Liver (tissue), 9 donors: Measurements from ENCODE around the gene SLC34A3. TPM values are rescaled to one million over a fixed set of nuclear protein-coding genes. Genes with fewer than 3 reads are reported as not detected.

Experiments used
- DNase-seq: peaks from one replicate; pipeline ENCODE4 v3.0.0-alpha.2; 2017; ENCODE audit warnings: low spot score
- H3K27ac ChIP-seq, 2 donors: one replicate each; pipeline ENCODE4 v1.7.0; 2013; ENCODE audit warnings: inconsistent platforms in 2 of 2, low read length in 2 of 2, control low read depth in 1 of 2, low read depth in 1 of 2, mild to moderate bottlenecking in 1 of 2
- H3K27me3 ChIP-seq, 4 donors: one replicate each; pipeline versions ENCODE4 v1.6.1 to v1.7.0; 2013; ENCODE audit warnings: low read length in 3 of 4, inconsistent platforms in 1 of 4, mild to moderate bottlenecking in 1 of 4, moderate library complexity in 1 of 4; ENCODE audit not compliant: control insufficient read depth in 4 of 4, insufficient read depth in 4 of 4
- H3K36me3 ChIP-seq, 4 donors: one replicate each; pipeline versions ENCODE4 v1.6.1 to v1.7.0; 2013; ENCODE audit warnings: low read length in 3 of 4, mild to moderate bottlenecking in 3 of 4, low read depth in 1 of 4, moderate library complexity in 1 of 4; ENCODE audit not compliant: control insufficient read depth in 4 of 4, insufficient read depth in 3 of 4
- H3K4me1 ChIP-seq, 4 donors: one replicate each; pipeline versions ENCODE4 v1.6.1 to v1.7.0; 2013; ENCODE audit warnings: low read length in 3 of 4, mild to moderate bottlenecking in 3 of 4, moderate library complexity in 1 of 4; ENCODE audit not compliant: control insufficient read depth in 4 of 4, insufficient read depth in 4 of 4
- H3K4me3 ChIP-seq, 3 donors: one replicate each; pipeline versions ENCODE4 v1.6.1 to v1.7.0; 2013; ENCODE audit warnings: low read length in 3 of 3, control low read depth in 1 of 3, low read depth in 1 of 3, mild to moderate bottlenecking in 1 of 3
- H3K9ac ChIP-seq, 2 donors: one replicate each; pipeline ENCODE4 v1.7.0; 2013; ENCODE audit warnings: low read length in 2 of 2, mild to moderate bottlenecking in 2 of 2, moderate library complexity in 2 of 2, control low read depth in 1 of 2, low read depth in 1 of 2
- H3K9me3 ChIP-seq, 4 donors: one replicate each; pipeline versions ENCODE4 v1.6.1 to v1.7.0; 2013; ENCODE audit warnings: low read length in 3 of 4; ENCODE audit not compliant: control insufficient read depth in 4 of 4
- CTCF ChIP-seq: fragments of 150-350 bp; IDR thresholded peaks from 2 replicates; pipeline ENCODE4 v1.5.1; 2017; ENCODE audit warnings: improper control_type of control experiment, low read depth, low read length; ENCODE audit not compliant: missing input control
- EGR1 ChIP-seq, 2 donors: IDR thresholded peaks; 2 replicates each; pipeline ENCODE4 v1.6.1; 2016 to 2018; ENCODE audit warnings: antibody characterized with exemption in 2 of 2, low read depth in 2 of 2
- FOXA1 ChIP-seq: IDR thresholded peaks from 2 replicates; pipeline ENCODE4 v1.6.1; 2016; ENCODE audit warnings: antibody characterized with exemption
- FOXA2 ChIP-seq: IDR thresholded peaks from 2 replicates; pipeline ENCODE4 v1.6.1; 2016; ENCODE audit warnings: antibody characterized with exemption
- HNF4A ChIP-seq, 2 donors: conservative IDR thresholded peaks; 2 replicates each; pipeline ENCODE4 v1.6.1; 2016; ENCODE audit warnings: antibody characterized with exemption in 2 of 2, mild to moderate bottlenecking in 2 of 2
- HNF4G ChIP-seq: IDR thresholded peaks from 2 replicates; pipeline ENCODE4 v1.6.1; 2016; ENCODE audit warnings: antibody characterized with exemption
- JUND ChIP-seq, 2 donors: IDR thresholded peaks; 2 replicates each; pipeline ENCODE4 v1.6.1; 2016; ENCODE audit warnings: antibody characterized with exemption in 2 of 2
- MAX ChIP-seq: IDR thresholded peaks from 2 replicates; pipeline ENCODE4 v1.6.1; 2016; ENCODE audit warnings: antibody characterized with exemption
- NR2F2 ChIP-seq: IDR thresholded peaks from 2 replicates; pipeline ENCODE4 v1.6.1; 2016; ENCODE audit warnings: antibody characterized with exemption
- RAD21 ChIP-seq, 2 donors: IDR thresholded peaks; 2 replicates each; pipeline ENCODE4 v1.6.1; 2016; ENCODE audit warnings: antibody characterized with exemption in 2 of 2, mild to moderate bottlenecking in 2 of 2
- REST ChIP-seq: IDR thresholded peaks from 2 replicates; pipeline ENCODE4 v1.6.1; 2016; ENCODE audit warnings: antibody characterized with exemption, mild to moderate bottlenecking
- RXRA ChIP-seq, 2 donors: IDR thresholded peaks; 2 replicates each; pipeline ENCODE4 v1.6.1; 2017 to 2018; ENCODE audit warnings: antibody characterized with exemption in 2 of 2, mild to moderate bottlenecking in 1 of 2
- SP1 ChIP-seq: IDR thresholded peaks from 2 replicates; pipeline ENCODE4 v1.6.1; 2018; ENCODE audit warnings: antibody characterized with exemption, mild to moderate bottlenecking
- TAF1 ChIP-seq: conservative IDR thresholded peaks from 2 replicates; pipeline ENCODE4 v1.6.1; 2016; ENCODE audit warnings: antibody characterized with exemption, mild to moderate bottlenecking
- YY1 ChIP-seq: IDR thresholded peaks from 2 replicates; pipeline ENCODE4 v1.6.1; 2016; ENCODE audit warnings: antibody characterized with exemption, mild to moderate bottlenecking
- ZBTB33 ChIP-seq: IDR thresholded peaks from 2 replicates; pipeline ENCODE4 v1.6.1; 2016; ENCODE audit warnings: antibody characterized with exemption
- WGBS: extraction: QIAGEN DNeasy Blood & Tissue Kit; methylation state at CpG from one replicate; pipeline ENCODE4 v1.1.7; 2013; 5-methylcytosine and 5-hydroxymethylcytosine counted together
- polyA plus RNA-seq, 2 donors: library from polyadenylated mRNA; stranded (reverse) in 1 of 2; unstranded in 1 of 2; fragments of 200-250 nt in 1 of 2; fragments of >200 nt in 1 of 2; fragmentation: Nextera tagmentation in 1 of 2; extraction: Ambion mirVana in 1 of 2; gene quantifications; one replicate each; pipeline versions ENCODE4 v1.2.1 to v1.2.3, GENCODE V29; 2013 to 2015
- total RNA-seq, 2 donors: library from RNA; depleted of rRNA; stranded (reverse); fragments of >200 nt; gene quantifications; one replicate each; pipeline ENCODE4 v1.2.3, GENCODE V29; 2014
- donor health status: healthy.
- donor health status: healthy.
- donor health status: healthy.
- donor health status: healthy.
- donor health status: healthy.

The SLC34A3 gene
- total and polyA plus RNA-seq, 4 donors: not detected

GRCh38 chr9:137192448-137192780, 38.3 kb upstream of the SLC34A3 start:
- H3K4me3 ChIP-seq: no peak overlapping the region
- 81% methylated on average over 10 of the region's 10 CpGs for WGBS
- no peak for TF ChIP-seq HNF4G
- TF ChIP-seq NR2F2: no peak
- no peak for TF ChIP-seq HNF4A (conservative IDR thresholded peaks at IDR 0.05)
- TF ChIP-seq EGR1 (IDR thresholded peaks at IDR 0.05; ENCODE audit: low read depth in 2 of 2): no peak
- TF ChIP-seq FOXA2: no peak
- TF ChIP-seq SP1: no peak
- no peak for TF ChIP-seq ZBTB33
- TF ChIP-seq CTCF: no peak
- no peak for TF ChIP-seq RAD21 (IDR thresholded peaks at IDR 0.05)
- TF ChIP-seq REST: no peak
- TF ChIP-seq FOXA1: no peak
- peaks cover 3 to 17% (median 5%) of the 10 kb centered on the region in 4 donors for H3K36me3 ChIP-seq
- H3K4me1 ChIP-seq: peaks cover 30 to 70% (median 58%) of the 10 kb centered on the region in 4 donors
- H3K27ac ChIP-seq: no peak overlapping the region
- H3K27me3 ChIP-seq: no peaks in the 10 kb centered on the region
- no peak for DNase-seq
- H3K9me3 ChIP-seq: no peaks in the 10 kb centered on the region
- no peak overlapping the region for H3K9ac ChIP-seq

GRCh38 chr9:137192859-137193258, 37.8 kb upstream of the SLC34A3 start:
- 91% methylated on average over 2 of the region's 2 CpGs for WGBS
- no peak for DNase-seq
- TF ChIP-seq REST (no peak), HNF4G (no peak), RXRA (IDR thresholded peaks at IDR 0.05) (no peak), JUND (IDR thresholded peaks at IDR 0.05) (no peak), YY1 (no peak), TAF1 (no peak), EGR1 (IDR thresholded peaks at IDR 0.05; ENCODE audit: low read depth in 2 of 2) (no peak), FOXA2 (no peak), SP1 (no peak), CTCF (no peak), MAX (no peak), RAD21 (IDR thresholded peaks at IDR 0.05) (no peak), NR2F2 (no peak), FOXA1 (no peak), ZBTB33 (no peak)
- Histone ChIP-seq H3K9ac (no peak overlapping the region), H3K27me3 (no peaks in the 10 kb centered on the region), H3K4me1 (peaks cover 26 to 70% (median 58%) of the 10 kb centered on the region in 4 donors), H3K27ac (no peak overlapping the region), H3K36me3 (peaks cover 3 to 17% (median 5%) of the 10 kb centered on the region in 4 donors), H3K4me3 (no peak overlapping the region), H3K9me3 (no peaks in the 10 kb centered on the region)
